Measurements from ENCODE around the gene POC1B. TPM values are rescaled to one million over a fixed set of nuclear protein-coding genes. Genes with fewer than 3 reads are reported as not detected.

The POC1B gene
- total and polyA plus RNA-seq, 2 donors (not counting 3 experiments of a cell fraction or from before 2014, with no cell fraction given): 7.1 to 18.2 TPM

- H3K4me2 ChIP-seq (ENCODE audit: insufficient read depth, low read length): no peak overlapping the region
- intact Hi-C loops (cut with micrococcal nuclease): no loop called here
- CTCF ChIA-PET: no interaction called here
Observed at GRCh38 chr12:89499857-89500256, 26.0 kb downstream of the POC1B start.

More at GRCh38 chr12:89499857-89500256, 26.0 kb downstream of the POC1B start:
- BruUV-seq (replicated peaks): no TSS peak
- Histone ChIP-seq H3K9ac (replicated peaks; ENCODE audit: extremely low read depth, insufficient read depth, low read length) (no peak overlapping the region), H3K9me3 (replicated peaks; ENCODE audit: control insufficient read depth, insufficient read depth, low read length) (no peaks in the 10 kb centered on the region), H3K9me1 (replicated peaks; ENCODE audit: control insufficient read depth, extremely low read depth, insufficient read depth, low read length) (no peaks in the 10 kb centered on the region), H3K4me1 (ENCODE audit: control insufficient read depth, extremely low read depth, insufficient read depth, low read length) (no peaks in the 10 kb centered on the region), H3K27ac (ENCODE audit: insufficient read depth, low read depth, low read length) (no peak overlapping the region), H3K27me3 (ENCODE audit: control insufficient read depth in 2 of 2, insufficient read depth in 2 of 2, low read length in 2 of 2) (no peaks in the 10 kb centered on the region), H3K36me3 (ENCODE audit: control insufficient read depth in 2 of 2, extremely low read depth in 1 of 2, insufficient read depth in 2 of 2, low read length in 2 of 2) (no peaks in the 10 kb centered on the region), H4K20me1 (replicated peaks; ENCODE audit: control insufficient read depth, extremely low read depth, insufficient read depth, low read length) (no peaks in the 10 kb centered on the region), H3K4me3 (replicated peaks in 1 of 3; ENCODE audit: insufficient read depth in 1 of 3, low read depth in 1 of 3, low read length in 3 of 3) (no peak overlapping the region), H2AFZ (ENCODE audit: low read depth, low read length) (no peak overlapping the region), H3K79me2 (ENCODE audit: control insufficient read depth, insufficient read depth, low read length) (no peaks in the 10 kb centered on the region)
- no peak for FAIRE-seq
- DNase-seq (ENCODE audit: low read depth, low spot score): no peak
- dilution Hi-C loops (cut with MboI; ENCODE audit: extremely low pct_ligation_motif_present, low sequenced_read_pairs): no loop called here
- POLR2A ChIA-PET: no interaction called here
- no peak for TF ChIP-seq JUN (IDR thresholded peaks at IDR 0.05; ENCODE audit: borderline replicate concordance, insufficient read depth, insufficient read length, low read depth)
- TF ChIP-seq CTCF (IDR thresholded peaks at IDR 0.05; ENCODE audit: extremely low read depth in 1 of 2, insufficient read depth in 1 of 2, low read depth in 1 of 2, low read length in 2 of 2): no peak
- TF ChIP-seq POLR2AphosphoS5 (IDR thresholded peaks at IDR 0.05; ENCODE audit: insufficient read depth, low read depth, low read length): no peak
- no peak for TF ChIP-seq EZH2 (IDR thresholded peaks at IDR 0.05; ENCODE audit: borderline replicate concordance, low read depth, low read length, severe bottlenecking)
- TF ChIP-seq MAX (IDR thresholded peaks at IDR 0.05; ENCODE audit: insufficient read depth, insufficient read length): no peak

All from endothelial cell of umbilical vein (primary cell).